Measurements from ENCODE around the gene EPM2AIP1. TPM values are rescaled to one million over a fixed set of nuclear protein-coding genes. Genes with fewer than 3 reads are reported as not detected.
"Not testable (repeated sequence)": the region's sequence is repeated elsewhere in the genome, so short reads cannot be mapped to it uniquely, and the experiment has no call there.

EPM2AIP1 gene
- 10 to 100 TPM; 11.8 to 12.1 TPM for total RNA-seq
- long read RNA-seq, full-length matches to known transcripts, result 10 of 10 reads
- long read RNA-seq, partial matches to known transcripts, result 0 of 10 reads
- long read RNA-seq, other reads (novel, unspliced or antisense), result 0 of 10 reads

DNA sequence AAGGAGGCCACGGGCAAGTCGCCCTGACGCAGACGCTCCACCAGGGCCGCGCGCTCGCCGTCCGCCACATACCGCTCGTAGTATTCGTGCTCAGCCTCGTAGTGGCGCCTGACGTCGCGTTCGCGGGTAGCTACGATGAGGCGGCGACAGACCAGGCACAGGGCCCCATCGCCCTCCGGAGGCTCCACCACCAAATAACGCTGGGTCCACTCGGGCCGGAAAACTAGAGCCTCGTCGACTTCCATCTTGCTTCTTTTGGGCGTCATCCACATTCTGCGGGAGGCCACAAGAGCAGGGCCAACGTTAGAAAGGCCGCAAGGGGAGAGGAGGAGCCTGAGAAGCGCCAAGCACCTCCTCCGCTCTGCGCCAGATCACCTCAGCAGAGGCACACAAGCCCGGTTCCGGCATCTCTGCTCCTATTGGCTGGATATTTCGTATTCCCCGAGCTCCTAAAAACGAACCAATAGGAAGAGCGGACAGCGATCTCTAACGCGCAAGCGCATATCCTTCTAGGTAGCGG is at the start of gene EPM2AIP1:
TSS of gene EPM2AIP1 (minus strand) at position 326 of the 520 bp plus-strand sequence. CDS start at position 272, 54 bp downstream.
- intact Hi-C loops (cut with DNase I, micrococcal nuclease), result no loop called here
- ATAC-seq (peak; percentile 87), DNase-seq (no peak)

DNA sequence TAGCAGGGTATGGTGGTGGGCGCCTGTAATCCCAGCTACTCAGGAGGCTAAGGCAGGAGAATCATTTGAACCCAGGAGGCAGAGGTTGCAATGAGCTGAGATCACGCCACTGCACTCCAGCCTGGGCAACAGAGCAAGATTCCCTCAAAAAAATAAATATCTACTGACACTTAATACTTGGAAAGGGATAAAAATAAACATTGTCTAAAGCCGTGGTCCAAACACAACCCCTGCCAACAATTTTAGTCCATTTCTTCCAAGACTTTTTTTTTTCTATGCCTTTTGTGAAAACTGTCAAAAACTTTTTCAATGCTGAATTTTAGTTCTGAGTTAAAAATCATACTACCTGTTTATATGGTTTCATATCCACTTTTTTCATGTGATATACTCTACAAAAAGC is 49.8 kb upstream of the EPM2AIP1 start:
- DNase-seq; intact Hi-C loops (cut with DNase I, micrococcal nuclease); ATAC-seq: not testable (repeated sequence)

DNA sequence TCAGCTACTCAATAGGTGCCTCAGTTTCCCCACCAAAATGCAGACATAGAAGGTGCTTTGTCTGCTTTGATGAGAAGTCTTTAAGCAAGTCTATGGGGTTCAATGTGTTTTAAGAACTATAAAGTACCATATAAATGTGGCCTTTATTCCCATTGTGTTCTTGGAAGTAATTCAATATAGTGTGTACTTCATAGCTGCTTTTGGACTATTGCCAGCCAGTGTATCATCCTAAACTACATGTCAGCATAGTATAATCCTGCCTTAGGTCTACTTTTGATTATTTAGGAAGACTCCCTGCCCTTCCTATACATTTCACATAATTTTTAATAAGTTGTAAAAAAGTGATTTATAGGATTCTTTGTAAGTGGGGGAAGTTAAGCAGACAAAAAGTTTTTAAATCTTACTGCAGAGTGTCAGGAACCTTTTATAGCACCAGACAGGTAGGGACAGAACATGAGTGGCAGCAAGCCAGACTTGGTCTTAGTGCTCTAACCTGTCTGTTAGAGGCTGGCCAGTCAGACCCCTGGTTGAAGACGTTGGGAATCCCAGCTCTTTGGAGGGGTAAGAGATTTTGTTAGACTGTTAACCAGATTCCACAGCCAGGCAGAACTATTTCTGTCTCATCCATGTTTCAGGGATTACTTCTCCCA is 48.7 kb upstream of the EPM2AIP1 start:
- intact Hi-C loops (cut with DNase I, micrococcal nuclease), result no loop called here
- ATAC-seq, result peak; percentile 72

DNA sequence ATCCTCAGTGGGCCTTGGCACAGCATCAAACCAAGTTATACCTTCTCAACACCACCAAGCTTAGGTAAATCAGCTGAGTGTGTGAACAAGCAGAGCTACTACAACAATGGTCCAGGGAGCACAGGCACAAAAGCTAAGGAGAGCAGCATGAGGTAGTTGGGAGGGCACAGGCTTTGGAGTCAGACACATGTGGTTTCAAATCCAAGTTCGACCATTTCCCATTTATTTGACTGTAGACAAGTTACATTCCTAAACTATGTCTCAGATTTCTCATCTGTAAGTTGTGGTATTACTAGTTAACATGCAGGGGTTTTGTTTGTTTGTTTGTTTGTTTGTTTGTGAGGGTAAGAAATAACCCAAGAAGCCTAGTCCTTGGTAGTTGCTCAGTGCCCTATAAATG is 47.3 kb upstream of the EPM2AIP1 start:
- DNase-seq (no peak), ATAC-seq (no peak)
- intact Hi-C loops (cut with DNase I, micrococcal nuclease), result no loop called here

More for the DNA sequence above, 48.7 kb upstream of the EPM2AIP1 start:
- DNase-seq, result no peak

DNA sequence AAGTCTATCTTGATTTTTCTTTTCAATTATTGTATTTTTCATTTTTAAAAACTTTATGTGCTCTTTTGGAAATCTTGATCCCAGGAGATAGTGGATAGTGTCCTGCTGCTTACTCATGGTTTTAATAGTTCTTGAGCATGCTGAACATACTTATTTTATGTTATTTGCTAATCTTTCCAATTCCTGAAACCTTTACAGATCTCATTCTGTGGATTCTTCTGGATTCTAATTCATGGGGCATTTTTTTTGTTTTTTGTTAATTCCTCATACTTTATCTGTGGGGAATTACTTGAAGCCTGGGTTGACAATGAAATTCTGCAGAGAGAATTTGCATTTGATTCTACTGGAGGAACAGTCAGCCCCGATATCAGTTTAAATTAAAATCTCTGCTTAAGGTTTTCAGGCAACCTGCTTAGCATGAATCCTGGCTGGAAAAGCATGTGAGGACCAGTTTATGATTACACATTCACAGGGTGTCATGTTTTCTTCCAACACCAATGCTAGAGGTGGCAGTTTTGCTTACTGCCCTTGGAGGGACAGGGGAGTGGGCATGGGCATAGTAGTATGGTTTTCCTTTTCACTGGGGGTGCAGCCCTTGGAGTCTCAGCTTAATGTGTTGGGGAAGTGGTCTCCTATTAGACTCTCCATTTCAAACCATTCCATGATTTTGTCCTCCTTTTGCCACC is 46.4 kb upstream of the EPM2AIP1 start:
- intact Hi-C loops (cut with DNase I, micrococcal nuclease), result no loop called here
- no peak for DNase-seq
- ATAC-seq, result no peak

DNA sequence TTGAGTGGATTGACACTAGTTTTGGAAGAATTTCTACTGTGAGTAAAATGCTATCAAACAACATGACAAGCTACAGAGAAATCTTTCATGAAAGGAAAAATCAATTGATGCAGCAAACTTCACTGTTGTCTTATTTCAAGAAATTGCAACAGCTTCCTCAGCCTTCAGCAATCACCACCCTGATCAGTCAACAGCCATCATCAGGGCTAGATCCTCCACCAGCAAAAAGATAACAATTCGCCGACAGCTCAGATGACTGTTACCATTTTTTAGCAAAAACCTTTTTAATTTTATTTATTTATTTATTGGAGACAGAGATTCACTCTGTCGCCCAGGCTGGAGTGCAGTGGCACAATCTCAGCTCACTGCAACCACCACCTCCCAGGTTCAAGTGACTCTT is 44.4 kb upstream of the EPM2AIP1 start:
- intact Hi-C loops (cut with DNase I, micrococcal nuclease), result no loop called here
- ATAC-seq (no peak), DNase-seq (no peak)

DNA sequence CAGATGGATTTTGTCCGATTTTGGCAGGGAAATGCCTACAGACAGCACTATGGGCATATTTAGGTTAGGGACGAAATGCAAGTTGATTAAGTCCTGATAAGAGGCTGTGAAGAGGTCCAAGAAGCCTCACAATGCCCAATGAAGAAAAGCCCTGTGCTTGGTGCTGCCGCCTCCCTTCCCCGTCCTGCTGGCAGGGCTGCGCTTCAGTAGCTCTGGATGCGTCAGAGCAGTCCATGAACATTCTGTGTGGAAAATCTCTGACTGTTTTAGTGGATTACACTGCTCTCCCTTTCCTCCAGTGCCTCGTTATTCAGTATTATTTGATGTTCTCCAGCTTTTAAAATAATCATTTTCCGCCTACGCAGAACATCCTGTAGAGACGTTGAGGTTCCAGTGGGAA is 40.0 kb upstream of the EPM2AIP1 start:
- ATAC-seq (no peak), DNase-seq (no peak)
- intact Hi-C loops (cut with DNase I, micrococcal nuclease), result no loop called here

DNA sequence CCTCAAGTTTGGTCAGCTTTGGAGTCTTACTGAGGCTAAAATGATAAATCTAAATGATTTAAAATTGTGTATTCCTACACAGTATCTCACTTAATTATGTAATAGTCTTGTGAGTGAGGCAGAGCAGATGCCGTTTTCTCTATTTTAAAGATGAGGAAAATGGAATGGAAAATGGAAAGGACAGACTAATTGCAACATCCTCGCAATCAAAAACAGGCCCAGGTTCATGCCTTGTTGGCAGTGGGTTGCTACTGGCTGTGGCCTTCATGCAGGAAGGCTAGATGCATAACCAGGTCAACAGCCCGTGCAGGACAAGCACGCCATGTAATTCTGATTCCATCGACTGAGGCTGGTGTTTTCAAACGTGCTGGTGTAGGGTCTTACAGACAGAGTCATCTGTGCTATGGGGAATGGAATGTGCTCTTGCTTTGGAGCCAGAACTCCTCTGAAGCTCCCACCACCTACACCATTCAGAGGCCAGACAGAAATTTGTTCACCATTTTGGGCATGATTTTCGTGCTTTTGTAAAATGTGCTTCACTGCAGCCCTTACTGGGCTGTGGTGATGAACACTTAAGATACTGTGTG is 38.3 kb upstream of the EPM2AIP1 start:
- intact Hi-C loops (cut with DNase I, micrococcal nuclease), result no loop called here
- no peak for DNase-seq
- ATAC-seq, result no peak

DNA sequence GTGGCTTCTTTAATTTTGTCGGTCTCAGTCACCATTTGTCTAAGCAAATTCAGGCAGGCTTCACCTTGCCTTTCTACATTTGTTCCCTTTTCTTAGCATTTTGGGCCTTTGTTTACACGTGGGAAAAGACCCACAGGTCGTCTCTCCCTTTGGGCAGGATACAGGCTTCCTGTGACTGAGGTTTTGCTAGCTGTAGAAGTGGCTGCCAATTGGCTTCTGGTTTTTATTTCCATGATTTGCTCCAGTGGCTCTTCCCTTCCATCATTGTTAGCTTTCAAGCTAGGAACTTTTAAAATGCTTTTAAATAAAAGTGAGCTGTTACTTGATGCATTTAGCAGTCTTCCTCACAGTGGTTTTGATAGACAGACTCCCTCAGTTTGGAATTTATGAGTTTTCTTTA is 37.7 kb upstream of the EPM2AIP1 start:
- ATAC-seq (no peak), DNase-seq (no peak)
- intact Hi-C loops (cut with DNase I, micrococcal nuclease), result no loop called here

DNA sequence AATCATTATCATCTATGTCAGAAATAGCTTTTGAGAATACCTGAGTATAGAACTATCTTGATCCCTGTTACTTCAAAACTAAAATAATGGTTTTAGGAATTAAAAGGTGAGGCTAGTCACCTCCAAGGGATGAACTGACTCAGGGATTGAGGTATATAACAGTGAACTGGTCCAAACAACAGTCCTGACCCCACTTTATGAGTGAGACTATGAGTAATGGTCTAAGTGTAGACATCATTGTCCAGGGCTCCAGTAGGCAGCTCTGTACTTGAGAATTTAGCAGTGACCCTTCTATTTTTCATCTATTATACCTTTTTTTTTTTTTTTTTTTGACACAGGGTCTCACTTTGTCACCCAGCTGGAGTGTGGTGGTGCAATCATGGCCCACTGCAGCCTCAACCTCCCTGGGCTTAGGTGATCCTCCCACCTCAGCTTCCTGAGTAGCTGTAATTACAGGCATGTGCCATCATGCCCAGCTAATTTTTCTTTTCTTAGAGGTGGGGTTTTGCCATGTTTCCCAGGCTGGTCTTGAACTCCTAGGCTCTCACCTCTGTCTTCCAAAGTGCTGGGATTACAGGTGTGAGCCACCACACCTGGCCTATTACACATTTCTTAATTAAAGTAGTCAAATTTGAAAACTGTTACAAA is 36.7 kb upstream of the EPM2AIP1 start:
- DNase-seq (no peak), ATAC-seq (no peak)
- intact Hi-C loops (cut with DNase I, micrococcal nuclease), result loop anchor here in 1 of 2 donors (10.0 kb wide), 1 partner anchor 185 kb away; no protein-coding TSS in a partner anchor

DNA sequence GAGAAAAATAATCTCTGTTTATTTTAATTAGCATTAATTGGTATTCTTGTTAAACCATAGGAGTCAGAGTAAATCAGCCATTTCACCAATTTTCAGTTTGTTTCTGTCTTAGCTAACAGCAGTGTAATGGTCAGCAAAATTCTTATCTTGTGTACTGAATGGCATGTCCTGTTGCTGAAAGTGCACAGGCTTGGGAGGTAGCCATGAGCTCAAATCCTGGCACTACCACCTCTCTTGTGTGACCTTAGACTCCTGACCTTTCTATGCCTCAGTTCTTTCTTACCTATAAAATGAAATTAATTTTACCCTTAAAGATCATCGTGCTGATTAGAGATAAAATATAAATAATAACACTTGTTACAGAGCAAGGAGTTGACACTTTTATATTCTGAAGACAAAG is 36.2 kb upstream of the EPM2AIP1 start:
- intact Hi-C loops (cut with DNase I, micrococcal nuclease), result loop anchor here in 1 of 2 donors (10.0 kb wide), 1 partner anchor 186 kb away; no protein-coding TSS in a partner anchor
- no peak for ATAC-seq

DNA sequence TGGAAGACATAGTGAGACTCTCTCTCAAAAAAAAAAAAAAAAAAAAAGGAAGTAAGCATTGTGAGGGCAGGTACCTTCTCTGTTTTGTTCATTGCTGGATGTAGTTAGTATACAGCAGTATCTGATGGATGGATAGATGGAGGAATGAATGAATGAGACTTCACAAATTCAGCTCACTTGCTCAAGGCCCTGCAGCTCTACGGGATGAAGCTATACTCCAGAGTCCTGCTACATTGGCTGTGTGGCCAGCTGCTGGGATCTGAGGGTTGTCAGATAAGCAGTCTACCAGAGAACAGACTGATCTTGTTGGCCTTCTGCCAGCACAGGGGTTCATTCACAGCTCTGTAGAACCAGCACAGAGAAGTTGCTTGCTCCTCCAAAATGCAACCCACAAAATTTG is 35.4 kb upstream of the EPM2AIP1 start:
- DNase-seq (no peak), ATAC-seq (no peak)
- intact Hi-C loops (cut with DNase I, micrococcal nuclease), result loop anchor here in 1 of 2 donors (10.0 kb wide), 1 partner anchor 186 kb away; no protein-coding TSS in a partner anchor

More for the DNA sequence above, 36.2 kb upstream of the EPM2AIP1 start:
- no peak for DNase-seq

DNA sequence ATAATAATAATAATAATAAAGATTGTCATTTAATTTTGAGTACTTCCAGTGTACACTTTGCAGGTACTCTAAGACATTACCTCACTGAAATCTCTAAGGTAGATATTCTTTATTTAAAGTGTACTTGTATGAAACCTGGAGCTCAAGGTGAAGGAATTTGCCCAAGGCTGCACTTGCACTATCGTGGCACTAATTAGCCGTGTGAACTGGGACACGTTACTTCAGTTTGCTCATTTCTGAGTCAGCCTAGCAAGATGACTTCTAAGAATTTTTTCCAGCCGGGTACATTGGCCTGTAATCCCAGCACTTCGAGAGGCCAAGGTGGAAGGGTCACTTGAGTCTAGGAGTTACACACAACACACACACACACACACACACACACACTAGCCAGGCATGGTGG is 33.9 kb upstream of the EPM2AIP1 start:
- ATAC-seq, result no peak
- intact Hi-C loops (cut with DNase I, micrococcal nuclease), result loop anchor here in 1 of 2 donors (10.0 kb wide), 1 partner anchor 188 kb away; no protein-coding TSS in a partner anchor
- DNase-seq, result no peak

DNA sequence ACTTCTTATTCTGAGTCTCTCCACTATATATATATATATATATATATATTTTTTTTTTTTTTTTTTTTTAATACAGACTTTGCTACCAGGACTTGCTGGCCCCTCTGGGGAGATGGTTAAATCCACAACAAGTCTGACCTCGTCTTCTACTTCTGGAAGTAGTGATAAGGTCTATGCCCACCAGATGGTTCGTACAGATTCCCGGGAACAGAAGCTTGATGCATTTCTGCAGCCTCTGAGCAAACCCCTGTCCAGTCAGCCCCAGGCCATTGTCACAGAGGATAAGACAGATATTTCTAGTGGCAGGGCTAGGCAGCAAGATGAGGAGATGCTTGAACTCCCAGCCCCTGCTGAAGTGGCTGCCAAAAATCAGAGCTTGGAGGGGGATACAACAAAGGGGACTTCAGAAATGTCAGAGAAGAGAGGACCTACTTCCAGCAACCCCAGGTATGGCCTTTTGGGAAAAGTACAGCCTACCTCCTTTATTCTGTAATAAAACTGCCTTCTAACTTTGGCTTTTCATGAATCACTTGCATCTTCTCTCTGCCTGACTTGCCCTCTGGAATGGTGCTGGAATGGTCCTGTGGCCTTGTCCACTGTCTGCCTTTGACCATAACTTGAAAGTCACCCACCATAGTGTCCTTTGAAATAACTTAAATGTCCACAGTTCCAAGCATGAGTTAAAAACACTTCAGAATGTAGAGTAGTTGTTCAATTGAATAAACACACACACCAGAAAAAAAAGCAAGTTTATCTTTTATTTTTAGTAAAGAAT is 32.8 kb upstream of the EPM2AIP1 start:
- intact Hi-C loops (cut with DNase I, micrococcal nuclease), result loop anchor here in 1 of 2 donors (10.0 kb wide), 1 partner anchor 189 kb away; no protein-coding TSS in a partner anchor
- ATAC-seq (no peak), DNase-seq (no peak)

DNA sequence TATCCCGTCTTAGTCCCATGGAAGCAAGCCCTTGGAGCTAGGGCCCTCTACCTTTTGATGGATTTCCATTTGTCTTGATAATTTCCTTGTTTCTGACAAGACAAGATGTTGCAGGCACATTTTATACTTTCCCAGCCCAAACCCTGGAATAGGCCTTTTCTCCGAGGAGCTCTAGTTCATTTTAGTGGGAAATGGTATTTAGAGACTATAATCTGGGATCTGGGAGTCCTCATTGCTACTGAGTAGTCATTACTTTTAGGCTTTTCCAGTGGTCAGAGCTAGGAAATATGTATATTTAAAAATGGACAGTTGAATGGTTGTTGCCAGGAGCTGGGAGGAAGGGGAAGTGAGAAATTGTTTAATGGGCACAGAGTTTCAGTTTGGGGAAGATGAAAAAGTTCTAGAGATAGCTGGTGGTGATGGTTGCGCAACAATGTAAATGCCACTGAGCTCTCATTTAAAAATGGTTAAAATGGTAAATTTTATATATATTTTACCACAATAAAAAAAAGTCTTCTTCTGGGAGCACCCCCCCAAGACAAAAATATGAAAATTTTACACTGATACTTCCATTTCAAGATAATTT is 32.0 kb upstream of the EPM2AIP1 start:
- DNase-seq (no peak), ATAC-seq (no peak)
- intact Hi-C loops (cut with DNase I, micrococcal nuclease), result loop anchor here in 1 of 2 donors (10.0 kb wide), 1 partner anchor 190 kb away; no protein-coding TSS in a partner anchor

DNA sequence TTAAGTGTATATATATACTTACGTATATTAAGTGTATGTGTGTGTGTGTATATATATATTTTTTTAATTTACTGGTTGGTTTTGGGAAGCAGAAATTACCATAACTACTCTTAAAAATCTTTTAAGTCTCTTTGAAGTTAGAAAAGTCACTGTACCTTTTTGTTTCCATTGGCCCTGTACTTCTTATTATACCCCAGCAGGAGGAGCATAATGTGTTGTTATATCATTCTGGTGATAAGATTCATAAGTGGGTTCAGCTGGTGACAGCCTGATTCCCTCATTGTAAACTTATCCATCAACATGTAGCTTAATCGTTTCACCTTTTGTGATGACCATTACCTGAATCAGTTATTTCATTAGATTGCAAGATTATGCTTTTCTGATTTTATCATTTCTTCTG is 31.2 kb upstream of the EPM2AIP1 start:
- ATAC-seq (peak; percentile 43), DNase-seq (no peak)
- intact Hi-C loops (cut with DNase I, micrococcal nuclease), result loop anchor here in 1 of 2 donors (10.0 kb wide), 1 partner anchor 191 kb away; no protein-coding TSS in a partner anchor

DNA sequence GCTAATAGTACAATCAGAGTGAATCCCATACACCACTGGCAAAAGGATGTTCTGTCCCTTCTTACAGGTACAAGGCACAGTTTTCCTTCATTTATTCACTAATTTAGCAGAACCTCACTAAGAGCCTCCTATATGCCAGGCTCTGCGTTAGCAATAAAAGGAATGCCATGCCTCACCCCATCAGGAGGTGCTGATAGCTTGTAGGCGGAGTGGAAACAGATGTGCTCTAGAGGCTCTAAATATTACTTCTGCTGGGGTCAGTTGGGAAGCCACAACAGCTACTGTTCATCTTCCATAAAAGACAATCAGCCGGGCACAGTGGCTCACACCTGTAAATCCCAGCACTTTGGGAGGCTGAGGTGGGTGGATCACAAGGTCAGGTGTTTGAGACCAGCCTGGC is 24.8 kb upstream of the EPM2AIP1 start:
- intact Hi-C loops (cut with DNase I, micrococcal nuclease), result no loop called here
- no peak for ATAC-seq
- no peak for DNase-seq

DNA sequence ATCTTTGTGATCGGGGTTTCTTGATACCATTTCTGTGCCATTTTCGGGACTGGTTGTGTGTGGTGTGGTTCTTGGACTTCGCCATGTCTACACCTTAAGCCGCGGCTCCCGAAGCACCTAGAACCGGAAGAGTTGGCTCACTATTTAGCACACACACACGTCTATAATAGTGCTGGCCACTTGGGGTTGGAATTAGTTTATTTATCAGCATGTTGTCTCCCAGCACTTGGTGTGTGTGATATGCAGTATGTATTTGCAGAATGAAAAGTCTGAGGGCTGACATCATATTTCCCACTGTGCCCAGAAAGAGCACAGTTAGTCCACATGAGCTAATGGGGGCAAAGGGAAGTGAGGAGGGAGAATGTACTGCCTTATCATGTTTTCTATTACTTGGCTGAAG is 24.0 kb upstream of the EPM2AIP1 start:
- ATAC-seq, result no peak
- DNase-seq, result no peak
- intact Hi-C loops (cut with DNase I, micrococcal nuclease), result no loop called here

Data from left colon (tissue), 2 donors.